Fibroblast of skin of back (primary cell): ENCODE data around the gene EPS15.
"Not testable (repeated sequence)": the region's sequence is repeated elsewhere in the genome, so short reads cannot be mapped to it uniquely, and the experiment has no call there.

Experiments
- DNase-seq: peaks from one replicate; pipeline ENCODE4 v3.0.0-alpha.2; 2013

Gene EPS15

DNA sequence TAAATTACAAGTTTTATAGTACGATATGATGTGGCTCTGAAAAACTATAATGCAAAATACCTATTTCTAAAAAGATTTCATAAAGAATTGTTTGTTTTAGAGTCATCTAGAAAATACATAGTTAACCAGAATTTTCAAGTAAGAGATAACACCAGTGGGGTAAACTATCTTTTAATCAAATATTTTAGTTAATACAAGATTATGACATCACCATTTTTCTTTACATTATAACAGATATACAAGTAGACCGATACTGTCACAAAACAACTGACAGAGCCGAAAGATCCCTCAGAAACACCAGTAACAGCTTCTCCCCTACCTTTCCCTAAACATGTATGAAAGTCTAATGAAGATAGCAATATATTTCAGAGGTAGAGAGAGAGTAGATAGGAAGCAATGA lies 54.2 kb downstream of the EPS15 start:
- no peak for DNase-seq

DNA sequence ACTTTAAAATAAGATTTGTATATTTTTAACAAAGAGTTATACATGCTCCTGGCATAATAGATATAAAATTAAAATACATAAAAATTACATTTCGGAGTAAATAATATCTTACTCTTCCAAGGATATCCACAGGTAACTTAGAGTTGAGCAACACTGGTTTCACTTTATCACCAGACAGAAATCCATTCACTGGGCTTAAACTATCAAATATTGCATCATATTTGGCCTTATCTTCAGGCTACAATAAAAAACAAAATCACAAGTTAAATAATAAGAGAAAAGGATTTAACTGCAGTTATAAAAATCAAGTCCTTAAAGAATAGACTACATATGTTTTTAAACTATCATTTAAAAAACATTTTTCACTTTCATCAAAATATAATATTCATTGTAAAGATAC lies 55.5 kb downstream of the EPS15 start:
- DNase-seq = no peak

DNA sequence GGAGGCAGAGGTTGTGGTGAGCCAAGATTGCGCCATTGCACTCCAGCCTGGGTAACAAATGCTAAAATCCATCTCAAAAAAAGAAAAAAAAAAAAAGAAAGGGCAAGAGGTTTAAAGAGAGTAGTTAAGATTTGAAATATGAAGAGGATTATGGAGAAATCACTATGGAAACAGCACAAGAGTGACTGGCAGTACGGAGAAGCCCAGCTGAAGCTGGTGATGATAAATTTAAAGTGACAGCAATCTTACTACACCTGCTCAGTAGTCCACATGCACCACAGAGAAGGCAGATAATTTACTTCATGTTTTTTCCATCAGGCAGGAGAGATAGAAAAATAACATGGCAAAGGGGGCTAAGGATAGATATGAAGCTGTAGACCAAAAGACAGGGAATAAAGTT lies 56.8 kb downstream of the EPS15 start:
- DNase-seq = not testable (repeated sequence)

GRCh38 chr1:51454554-51454953 lies 64.5 kb downstream of the EPS15 start:
- no peak for DNase-seq

DNA sequence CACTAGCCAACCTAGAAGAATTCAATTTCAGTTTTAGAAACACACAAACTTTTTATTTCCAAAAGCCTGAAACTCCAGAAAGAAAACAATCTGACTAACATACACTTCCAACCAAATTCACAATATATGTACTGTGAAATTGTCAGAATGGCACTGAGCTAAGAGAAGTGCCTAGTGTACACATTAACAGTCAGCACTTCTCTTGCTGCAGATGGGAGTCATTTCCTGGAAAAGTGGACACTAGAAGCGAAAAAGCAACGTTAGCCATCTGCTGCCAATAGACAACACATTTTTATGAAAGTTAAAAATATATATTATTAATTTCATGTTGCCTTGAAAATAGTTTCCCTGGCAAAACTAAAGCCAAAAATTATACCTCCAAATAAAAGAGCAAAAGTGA lies 66.1 kb downstream of the EPS15 start:
- DNase-seq = no peak

- not testable (repeated sequence) for DNase-seq
Measured at GRCh38 chr1:51448844-51449454, 70.1 kb downstream of the EPS15 start.

- no peak for DNase-seq
Measured at GRCh38 chr1:51445351-51446090, 73.5 kb downstream of the EPS15 start.

DNA sequence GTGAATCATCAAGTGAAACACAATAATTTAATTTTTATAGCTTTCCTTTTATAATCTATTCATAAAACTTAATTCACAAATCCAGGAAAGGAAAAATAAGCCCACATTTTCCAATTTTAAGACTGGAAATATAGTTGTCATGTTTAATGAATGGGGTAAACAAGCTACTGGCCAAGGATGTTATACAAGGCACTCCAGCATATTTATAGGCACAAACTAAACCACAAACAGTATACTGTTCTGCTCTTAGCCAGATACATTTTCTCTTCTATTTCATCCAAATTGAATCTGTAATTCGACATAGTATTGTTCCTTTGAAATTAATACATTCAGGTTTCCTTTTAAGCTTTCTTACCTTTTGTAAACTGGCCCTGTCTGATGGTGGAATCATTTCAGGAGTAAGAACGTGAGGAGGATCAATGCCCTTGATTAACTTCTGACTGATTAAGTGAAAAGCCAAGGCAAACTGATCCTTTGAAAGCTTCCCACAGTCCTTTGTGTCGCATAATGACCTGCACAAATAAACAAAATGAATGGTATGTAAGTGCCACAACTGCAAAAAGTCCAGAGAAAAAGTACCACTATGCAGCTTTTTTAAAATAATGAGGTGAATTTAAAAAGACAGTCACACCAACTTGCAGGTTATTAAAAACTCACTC lies 74.4 kb downstream of the EPS15 start:
- DNase-seq = no peak

DNA sequence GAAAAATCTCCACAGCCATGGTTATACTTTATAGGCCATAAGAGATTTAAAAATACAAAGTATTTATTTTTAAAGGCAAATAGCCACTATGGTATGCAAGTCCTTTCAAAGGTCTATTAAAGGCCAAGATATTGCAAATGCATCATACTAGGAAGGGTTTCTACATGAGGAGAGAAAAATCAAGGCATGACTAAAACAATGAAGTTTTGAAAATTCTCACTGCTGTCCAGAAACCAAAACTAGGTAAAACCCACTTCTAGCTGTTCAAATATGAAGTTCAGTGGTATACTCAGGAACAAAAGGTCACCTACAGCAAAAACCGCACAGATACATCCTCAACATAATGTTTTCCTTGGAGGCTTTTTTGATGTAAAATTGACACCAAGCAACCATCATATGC lies 75.0 kb downstream of the EPS15 start:
- DNase-seq = peak; percentile 7

GRCh38 chr1:51443555-51443954 lies 75.5 kb downstream of the EPS15 start:
- no peak for DNase-seq

DNA sequence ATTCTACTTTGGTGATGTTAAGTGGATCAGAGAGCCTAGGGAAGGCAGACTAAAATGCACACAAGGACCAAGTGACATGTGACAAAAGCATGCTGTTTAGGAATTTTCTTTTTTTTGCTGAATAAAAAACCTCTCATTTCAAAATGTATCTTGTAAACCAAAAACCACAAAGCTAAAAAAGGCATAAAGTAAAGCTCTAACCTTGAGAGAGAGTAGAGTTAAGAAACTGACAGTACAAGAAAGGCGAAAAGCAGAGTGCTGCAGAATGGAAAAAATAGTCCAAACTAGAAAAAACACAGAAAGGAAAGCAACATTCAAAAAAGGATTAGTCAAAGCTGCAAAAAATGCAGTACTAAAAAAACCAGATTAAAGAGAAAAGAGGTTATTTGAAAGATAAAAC lies 76.5 kb downstream of the EPS15 start:
- no peak for DNase-seq

DNA sequence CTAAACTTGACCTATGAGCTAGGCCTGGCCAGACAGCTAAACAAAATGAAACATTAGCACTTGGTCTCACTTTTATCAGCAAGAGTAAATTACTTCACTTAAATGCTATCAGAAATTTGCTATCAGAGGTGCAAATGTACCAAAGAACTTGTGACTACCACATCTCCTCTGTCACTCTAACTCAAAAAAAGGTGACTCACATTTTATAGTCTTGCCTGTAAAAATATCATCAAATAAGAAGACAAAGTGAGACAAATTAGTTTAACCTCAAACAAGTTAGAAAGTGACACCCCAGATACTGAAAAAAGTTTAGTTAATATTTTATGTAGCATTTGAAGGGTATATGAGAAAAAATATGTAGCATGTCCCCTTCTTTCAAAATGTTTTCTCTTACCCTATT lies 76.9 kb downstream of the EPS15 start:
- DNase-seq = no peak

GRCh38 chr1:51439895-51440294 lies 79.2 kb downstream of the EPS15 start:
- no peak for DNase-seq

DNA sequence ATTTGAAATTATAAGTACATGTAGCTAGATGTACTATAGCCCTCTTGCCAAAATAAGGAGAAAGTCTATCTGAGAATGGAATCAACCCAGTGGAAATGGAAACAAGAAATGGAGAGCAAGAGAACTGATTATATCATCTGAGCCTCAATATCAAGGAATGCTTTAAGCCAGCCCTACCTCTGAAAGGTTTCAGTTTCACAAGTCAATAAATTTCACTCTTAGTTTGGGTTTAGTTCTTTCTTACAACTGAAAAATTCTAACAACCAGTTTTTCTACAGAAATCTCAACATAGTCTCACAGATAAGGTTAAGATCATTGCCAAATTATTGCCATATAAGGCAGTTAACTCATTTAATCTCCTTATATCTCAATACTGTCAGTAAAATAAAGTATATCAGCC lies 80.0 kb downstream of the EPS15 start:
- DNase-seq = no peak

DNA sequence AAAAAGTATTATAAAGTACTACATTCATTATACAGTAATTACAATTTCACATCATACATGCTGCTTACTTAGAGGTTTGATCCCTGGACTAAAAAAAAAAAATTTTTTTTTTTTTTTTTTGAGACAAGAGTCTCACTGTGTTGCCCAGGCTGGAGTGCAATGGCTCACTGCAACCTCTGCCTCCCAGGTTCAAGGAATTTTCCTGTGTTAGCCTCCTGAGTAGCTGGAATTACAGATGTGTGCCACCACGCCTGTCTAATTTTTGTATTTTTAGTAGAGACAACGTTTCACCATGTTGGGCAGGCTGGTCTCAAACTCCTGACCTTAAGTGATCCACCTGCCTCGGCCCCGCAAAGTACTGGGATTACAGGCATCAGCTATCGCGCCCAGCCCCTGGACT lies 81.7 kb downstream of the EPS15 start:
- not testable (repeated sequence) for DNase-seq

GRCh38 chr1:51435878-51436277 lies 83.2 kb downstream of the EPS15 start:
- DNase-seq = no peak

DNA sequence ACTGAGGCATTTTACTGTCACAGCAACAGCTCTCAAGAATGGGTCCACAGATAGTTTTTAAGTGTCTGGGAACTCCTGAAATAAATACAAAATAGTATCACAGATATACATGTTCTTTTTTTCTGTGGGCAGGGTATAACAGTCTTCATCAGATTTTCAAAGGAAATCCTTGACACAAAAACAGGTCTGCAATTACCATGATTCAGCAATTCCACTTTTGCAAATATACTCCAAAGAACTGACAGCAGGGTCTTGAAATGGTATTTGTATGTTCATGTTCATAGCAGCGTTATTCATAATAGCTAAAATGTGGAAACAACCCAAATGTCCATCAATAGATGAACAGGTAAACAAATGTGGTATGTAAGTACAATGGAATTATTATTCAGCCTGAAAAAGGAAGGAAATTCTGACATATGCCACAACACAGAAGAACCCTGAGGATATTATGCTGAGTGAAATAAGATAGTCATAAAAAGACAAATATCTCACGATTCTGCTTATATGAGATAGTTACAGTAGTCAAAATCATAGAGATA lies 85.0 kb downstream of the EPS15 start:
- DNase-seq = no peak

- no peak for DNase-seq
Measured at GRCh38 chr1:51433269-51433971, 85.6 kb downstream of the EPS15 start.

GRCh38 chr1:51432146-51432545 lies 86.9 kb downstream of the EPS15 start:
- DNase-seq = no peak

- no peak for DNase-seq
Measured at GRCh38 chr1:51427438-51427837, 91.6 kb downstream of the EPS15 start.

DNA sequence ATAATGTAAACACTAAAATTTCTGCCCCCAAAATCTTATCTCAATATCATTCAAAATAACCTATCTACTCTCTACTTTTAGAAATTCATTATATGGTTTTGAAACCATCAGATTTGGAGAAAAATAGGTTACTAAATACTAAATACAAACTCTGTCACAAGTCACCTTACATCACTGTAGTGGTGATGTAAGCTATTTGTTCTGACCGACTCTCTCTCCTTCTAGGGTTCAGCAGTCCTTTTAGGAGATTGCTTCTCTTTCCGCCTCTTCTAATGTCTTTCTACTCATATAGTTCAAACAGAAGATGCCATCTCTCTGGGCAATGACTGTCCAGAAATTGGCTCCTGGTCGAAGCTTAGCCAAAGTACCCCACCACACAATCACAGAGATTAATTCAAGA lies 93.1 kb downstream of the EPS15 start:
- no peak for DNase-seq

GRCh38 chr1:51425273-51425672 lies 93.8 kb downstream of the EPS15 start:
- DNase-seq = no peak
